ENCODE measurements around the gene SYT5.

DNA sequence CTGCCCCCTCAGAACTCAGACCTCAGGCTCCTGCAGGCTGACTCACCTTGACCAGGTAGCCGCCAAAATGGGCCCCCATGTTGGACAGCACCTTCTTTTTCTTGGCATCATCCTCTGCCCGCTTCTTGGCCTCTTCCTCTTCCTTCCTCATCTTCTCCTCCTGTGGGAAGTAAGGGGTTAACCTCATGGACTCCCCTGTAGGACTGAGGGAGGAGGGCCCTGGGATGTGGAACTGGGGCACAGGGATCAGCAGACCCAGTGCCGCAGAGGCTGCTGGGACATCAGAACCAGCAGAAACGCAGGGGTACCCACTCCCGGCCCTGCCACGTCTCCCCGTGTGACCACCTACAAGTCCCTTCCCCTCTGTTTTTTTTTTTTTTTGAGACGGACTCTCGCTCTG lies 42.2 kb downstream of the SYT5 start:
- TF ChIP-seq POLR2A (IDR thresholded peaks at IDR 0.05) = no peak
- TF ChIP-seq, protein P1, sequence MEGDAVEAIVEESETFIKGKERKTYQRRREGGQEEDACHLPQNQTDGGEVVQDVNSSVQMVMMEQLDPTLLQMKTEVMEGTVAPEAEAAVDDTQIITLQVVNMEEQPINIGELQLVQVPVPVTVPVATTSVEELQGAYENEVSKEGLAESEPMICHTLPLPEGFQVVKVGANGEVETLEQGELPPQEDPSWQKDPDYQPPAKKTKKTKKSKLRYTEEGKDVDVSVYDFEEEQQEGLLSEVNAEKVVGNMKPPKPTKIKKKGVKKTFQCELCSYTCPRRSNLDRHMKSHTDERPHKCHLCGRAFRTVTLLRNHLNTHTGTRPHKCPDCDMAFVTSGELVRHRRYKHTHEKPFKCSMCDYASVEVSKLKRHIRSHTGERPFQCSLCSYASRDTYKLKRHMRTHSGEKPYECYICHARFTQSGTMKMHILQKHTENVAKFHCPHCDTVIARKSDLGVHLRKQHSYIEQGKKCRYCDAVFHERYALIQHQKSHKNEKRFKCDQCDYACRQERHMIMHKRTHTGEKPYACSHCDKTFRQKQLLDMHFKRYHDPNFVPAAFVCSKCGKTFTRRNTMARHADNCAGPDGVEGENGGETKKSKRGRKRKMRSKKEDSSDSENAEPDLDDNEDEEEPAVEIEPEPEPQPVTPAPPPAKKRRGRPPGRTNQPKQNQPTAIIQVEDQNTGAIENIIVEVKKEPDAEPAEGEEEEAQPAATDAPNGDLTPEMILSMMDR (IDR thresholded peaks at IDR 0.05) = no peak

All from thyroid gland (tissue), 4 donors.